Right renal cortex interstitium (tissue), 3 donors: ENCODE results near the gene DUXA. TPM values are rescaled to one million over a fixed set of nuclear protein-coding genes. Genes with fewer than 3 reads are reported as not detected.

Experiments
- DNase-seq, 3 donors: peaks; one replicate each; pipeline ENCODE4 v3.0.0-alpha.2; 2013; ENCODE audit warnings: low read depth in 3 of 3, low spot score in 2 of 3
- polyA plus RNA-seq, 3 donors: library from polyadenylated mRNA; unstranded; fragments of 120-200 nt; gene quantifications; one replicate each; pipeline ENCODE4 v1.2.1, GENCODE V29; 2013; ENCODE audit not compliant: insufficient read length in 3 of 3

The DUXA gene
- polyA plus RNA-seq, 3 donors = not detected

GRCh38 chr19:57106722-57107235 lies 60.5 kb downstream of the DUXA start:
- DNase-seq = no peak

GRCh38 chr19:57105976-57106721 lies 61.1 kb downstream of the DUXA start:
- no peak for DNase-seq

Other genes with a start within 250 kb of the DUXA start
- not detected for gene USP29, start 47.5 kb downstream of the DUXA start, polyA plus RNA-seq
- gene ZIM3, start 22.3 kb downstream of the DUXA start, polyA plus RNA-seq = under 1 TPM in 1 of 3 donors, not detected in 2; 0.04 TPM
- gene ZNF264, start 24.0 kb upstream of the DUXA start, polyA plus RNA-seq = 10 to 100 TPM; 20.1 to 20.7 (median 20.3) TPM
- gene AURKC, start 63.5 kb upstream of the DUXA start, polyA plus RNA-seq = 1 to 10 TPM; 2.2 to 4.4 (median 2.5) TPM
- gene ZNF805, start 73.1 kb upstream of the DUXA start, polyA plus RNA-seq = 1 to 10 TPM; 5.2 to 6.2 (median 5.4) TPM
- gene ZNF460, start 113.0 kb upstream of the DUXA start, polyA plus RNA-seq = 1 to 10 TPM; 2.2 to 2.6 (median 2.3) TPM
- gene ZNF543, start 153.0 kb upstream of the DUXA start, polyA plus RNA-seq = 1 to 10 TPM; 9.0 to 9.2 (median 9.1) TPM
- gene ZNF304, start 183.8 kb upstream of the DUXA start, polyA plus RNA-seq = 10 to 100 TPM; 18.2 to 20.1 (median 19.2) TPM
- 10 to 100 TPM; 15.6 to 19.3 (median 19.3) TPM for gene TRAPPC2B, start 196.1 kb upstream of the DUXA start, polyA plus RNA-seq
- gene ZNF547, start 196.1 kb upstream of the DUXA start, polyA plus RNA-seq = 1 to 10 TPM; 6.2 to 6.9 (median 6.8) TPM
- 10 to 100 TPM; 18.7 to 24.2 (median 19.2) TPM for gene ZNF548, start 222.4 kb upstream of the DUXA start, polyA plus RNA-seq
- gene ZNF17, start 243.7 kb upstream of the DUXA start, polyA plus RNA-seq = 10 to 100 TPM; 11.9 to 13.2 (median 12.0) TPM